IMR-90 (cell line): ENCODE data around the gene C5. TPM values are rescaled to one million over a fixed set of nuclear protein-coding genes. Genes with fewer than 3 reads are reported as not detected.

Experiments
- ATAC-seq: fragments of 200-7000 bp; cut with Tn5 transposase; 2 replicates; pipeline ENCODE4 v1.9.1; 2020; ENCODE audit warnings: low read depth, mild to moderate bottlenecking, moderate library complexity
- BruUV-seq: library from RNA; stranded (reverse); fragments of 400-500 nt; replicated peaks from 2 replicates; lab custom pipeline; 2021; lab: Mats Ljungman, UMichigan
- CTCF ChIA-PET: fragments of 300-600 bp; formaldehyde crosslinking; extraction: SDS; loops from one replicate; lab custom pipeline; 2021; ENCODE audit warnings: antibody characterized with exemption; lab: Yijun Ruan, JAX
- POLR2A ChIA-PET: fragments of 300-600 bp; sonication (Branson Sonifier 250); formaldehyde crosslinking; loops from one replicate; lab custom pipeline; 2022; ENCODE audit warnings: antibody characterized with exemption; ENCODE audit not compliant: unreplicated experiment; lab: Charles Lee
- DNase-seq: peaks from one replicate; pipeline ENCODE4 v3.0.0; 2013
- H2AFZ ChIP-seq: replicated peaks from 2 replicates; pipeline ENCODE3; 2013; ENCODE audit warnings: low read length, mild to moderate bottlenecking; ENCODE audit not compliant: poor library complexity
- H2AK5ac ChIP-seq: 2 replicates; pipeline ENCODE4 v1.6.1; 2013; ENCODE audit warnings: low read depth, low read length, inconsistent platforms
- H2AK9ac ChIP-seq: replicated peaks from 2 replicates; pipeline ENCODE3; 2013; ENCODE audit warnings: mild to moderate bottlenecking, low read depth, low read length, moderate library complexity; ENCODE audit not compliant: poor library complexity
- H2BK120ac ChIP-seq: 2 replicates; pipeline ENCODE4 v1.6.1; 2013; ENCODE audit warnings: low read depth, low read length, inconsistent platforms
- H2BK15ac ChIP-seq: 3 replicates; pipeline ENCODE4 v1.6.1; 2013; ENCODE audit warnings: low read depth, low read length, inconsistent platforms
- H2BK20ac ChIP-seq: 2 replicates; pipeline ENCODE4 v1.6.1; 2013; ENCODE audit warnings: low read depth, mild to moderate bottlenecking, inconsistent platforms, low read length, moderate library complexity
- H2BK5ac ChIP-seq: 2 replicates; pipeline ENCODE4 v1.6.1; 2013; ENCODE audit warnings: mild to moderate bottlenecking, low read depth, low read length, inconsistent platforms; ENCODE audit not compliant: poor library complexity, severe bottlenecking
- H3K14ac ChIP-seq: replicated peaks from 2 replicates; pipeline ENCODE4 v1.6.1; 2013; ENCODE audit warnings: low read depth, low read length, inconsistent platforms
- H3K18ac ChIP-seq: 2 replicates; pipeline ENCODE4 v1.6.1; 2013; ENCODE audit warnings: low read depth, low read length, control low read depth
- H3K23ac ChIP-seq: 2 replicates; pipeline ENCODE4 v1.6.1; 2013; ENCODE audit warnings: low read depth, low read length, inconsistent platforms
- H3K27ac ChIP-seq: 2 replicates; pipeline ENCODE4 v1.5.1; 2013; ENCODE audit warnings: mild to moderate bottlenecking, control low read depth, low read length; ENCODE audit not compliant: insufficient read depth
- H3K27me3 ChIP-seq: 2 replicates; pipeline ENCODE4 v1.6.1; 2013; ENCODE audit warnings: low read length; ENCODE audit not compliant: control insufficient read depth, insufficient read depth
- H3K36me3 ChIP-seq: 2 replicates; pipeline ENCODE4 v1.6.1; 2013; ENCODE audit warnings: low read length, mixed read lengths; ENCODE audit not compliant: control insufficient read depth, insufficient read depth
- H3K4ac ChIP-seq: 2 replicates; pipeline ENCODE4 v1.6.1; 2013; ENCODE audit warnings: low read depth, low read length, inconsistent platforms
- H3K4me1 ChIP-seq: 2 replicates; pipeline ENCODE4 v1.6.1; 2013; ENCODE audit warnings: low read length, mixed read lengths; ENCODE audit not compliant: control insufficient read depth, insufficient read depth
- H3K4me2 ChIP-seq: 2 replicates; pipeline ENCODE4 v1.6.1; 2013; ENCODE audit warnings: low read depth, mild to moderate bottlenecking, control low read depth, low read length, moderate library complexity
- H3K4me3 ChIP-seq: 2 replicates; pipeline ENCODE4 v1.5.1; 2013; ENCODE audit warnings: low read depth, mild to moderate bottlenecking, control low read depth, low read length, moderate library complexity; ENCODE audit not compliant: insufficient read depth
- H3K56ac ChIP-seq: 2 replicates; pipeline ENCODE4 v1.6.1; 2013; ENCODE audit warnings: low read length, inconsistent platforms; ENCODE audit not compliant: insufficient read depth; ENCODE audit errors: extremely low read depth
- H3K79me1 ChIP-seq, 2 experiments: 2 replicates each; pipeline ENCODE4 v1.6.1; 2013; ENCODE audit warnings: low read length in 2 of 2, inconsistent platforms in 1 of 2, low read depth in 1 of 2
- H3K9ac ChIP-seq: 2 replicates; pipeline ENCODE4 v1.6.1; 2013; ENCODE audit warnings: low read depth, low read length, control low read depth
- H3K9me1 ChIP-seq: 2 replicates; pipeline ENCODE4 v1.6.1; 2013; ENCODE audit warnings: low read length, inconsistent platforms; ENCODE audit not compliant: insufficient read depth
- H3K9me3 ChIP-seq: 2 replicates; pipeline ENCODE4 v1.6.1; 2013; ENCODE audit warnings: low read length; ENCODE audit not compliant: control insufficient read depth, insufficient read depth
- H4K20me1 ChIP-seq: 2 replicates; pipeline ENCODE4 v1.6.1; 2013; ENCODE audit warnings: low read length, inconsistent platforms; ENCODE audit not compliant: insufficient read depth
- H4K5ac ChIP-seq: 2 replicates; pipeline ENCODE4 v1.6.1; 2013; ENCODE audit warnings: mild to moderate bottlenecking, low read depth, low read length, control low read depth
- H4K8ac ChIP-seq, 2 experiments: 2 replicates each; pipeline ENCODE4 v1.6.1; 2013; ENCODE audit warnings: low read depth in 2 of 2, low read length in 2 of 2, control low read depth in 1 of 2, inconsistent platforms in 1 of 2
- H4K91ac ChIP-seq: 2 replicates; pipeline ENCODE4 v1.6.1; 2013; ENCODE audit warnings: low read depth, low read length, inconsistent platforms; ENCODE audit not compliant: insufficient read depth
- CTCF ChIP-seq: conservative IDR thresholded peaks from 2 replicates; pipeline ENCODE4 v1.5.1; 2012; ENCODE audit warnings: mild to moderate bottlenecking, low read depth, low read length, improper control_type of control experiment
- MAFK ChIP-seq: IDR thresholded peaks from 2 replicates; pipeline ENCODE4 v1.6.1; 2012; ENCODE audit warnings: low read depth, low read length, improper control_type of control experiment
- NFE2L2 ChIP-seq: fragments of 150-350 bp; IDR thresholded peaks from 2 replicates; pipeline ENCODE4 v1.6.1; 2016; ENCODE audit warnings: low read depth, mild to moderate bottlenecking, low read length
- RAD21 ChIP-seq: IDR thresholded peaks from 2 replicates; pipeline ENCODE4 v1.6.1; 2012; ENCODE audit warnings: low read length, improper control_type of control experiment
- RCOR1 ChIP-seq: IDR thresholded peaks from 2 replicates; pipeline ENCODE4 v1.6.1; 2012; ENCODE audit warnings: mild to moderate bottlenecking, low read length, improper control_type of control experiment; ENCODE audit not compliant: insufficient replicate concordance
- RFX5 ChIP-seq: IDR thresholded peaks from 2 replicates; pipeline ENCODE4 v1.8.0; 2012; ENCODE audit warnings: low read depth, mild to moderate bottlenecking, low read length, moderate library complexity
- SMC3 ChIP-seq: fragments of 150-350 bp; IDR thresholded peaks from 2 replicates; pipeline ENCODE4 v1.6.1; 2016; ENCODE audit warnings: low read depth, mild to moderate bottlenecking, antibody characterized with exemption, low read length, moderate library complexity
- whole genome bisulfite sequencing, 2 experiments: methylation state at CpG; one replicate each; pipeline versions ENCODE4 v1.1.5 to v1.1.7; 2013; ENCODE audit warnings: missing lambda C conversion rate in 2 of 2; ENCODE audit not compliant: insufficient read length in 1 of 2; ENCODE audit errors: extremely low coverage in 2 of 2; 5-methylcytosine and 5-hydroxymethylcytosine counted together
- dilution Hi-C: fragments of 300-500 bp; cut with HindIII; formaldehyde crosslinking; loops from one replicate; pipeline ENCODE4 v1.14.3; 2018; ENCODE audit warnings: low sequenced_read_pairs; ENCODE audit not compliant: unreplicated experiment
- in situ Hi-C: fragments of 300-500 bp; cut with MboI; formaldehyde crosslinking; loops from 3 replicates; pipeline ENCODE4 v1.14.3; 2019; ENCODE audit warnings: low sequenced_read_pairs, inconsistent platforms, mixed read lengths
- intact Hi-C: fragments of 100-400 bp; cut with micrococcal nuclease; formaldehyde crosslinking; loops from 2 replicates; pipeline ENCODE4 v1.10.0; 2022
- polyA plus RNA-seq, 3 experiments: library from polyadenylated mRNA; depleted of rRNA; stranded (reverse); fragments of >200 nt; gene quantifications; 2 replicates each; pipeline ENCODE4 v1.2.3, GENCODE V29; 2012; ENCODE audit warnings: low replicate concordance in 1 of 3
- total RNA-seq: library from RNA; depleted of rRNA; stranded (reverse); fragments of >200 nt; gene quantifications from 2 replicates; pipeline ENCODE4 v1.2.3, GENCODE V29; 2012

The C5 gene
- total and polyA plus RNA-seq, 2 of the 4 experiments (the other 2 are of a cell fraction): 1.5 to 2.3 TPM

GRCh38 chr9:120937596-120937995 lies 112.5 kb downstream of the C5 start:
- no peak overlapping the region for H2AK5ac ChIP-seq
- H3K9ac ChIP-seq: no peak overlapping the region
- ATAC-seq: peak; percentile 57
- H3K4me1 ChIP-seq: peaks cover 41% of the 10 kb centered on the region
- no peak overlapping the region; the same call in 1 of the 2 replicates for H3K23ac ChIP-seq
- peak overlapping the region; percentile 93 for H2BK20ac ChIP-seq
- H2BK5ac ChIP-seq: peak overlapping the region; percentile 88
- no TSS peak for BruUV-seq
- H4K91ac ChIP-seq: peak overlapping the region; percentile 89; the same call in 1 of the 2 replicates
- dilution Hi-C loops (no loop called here), in situ Hi-C loops (loop anchor here (5.0 kb wide), 1 partner anchor 65 kb away; no protein-coding TSS in a partner anchor), intact Hi-C loops (loop anchor here (2.0 to 5.0 kb wide), 4 partner anchors 69 to 320 kb away; no protein-coding TSS in a partner anchor)
- H4K20me1 ChIP-seq: no peaks in the 10 kb centered on the region
- H2AFZ ChIP-seq: peak overlapping the region; percentile 78
- H3K9me3 ChIP-seq: no peaks in the 10 kb centered on the region
- no peak overlapping the region for H3K4me3 ChIP-seq
- H3K56ac ChIP-seq: peak overlapping the region; percentile 86
- H4K5ac ChIP-seq: no peak overlapping the region
- 0 out of 4 replicates have a peak, but pooled peaks cover 0 to 3% of the 10 kb centered on the region in 2 experiments for H3K79me1 ChIP-seq
- H2BK120ac ChIP-seq: peak overlapping the region; percentile 96
- H3K14ac ChIP-seq: no peak overlapping the region
- ChIA-PET CTCF (interaction anchor here (0.5 to 1.3 kb wide), 3 partner anchors 21 to 49 kb away, joined by 4 to 7 read pairs (median 5); no protein-coding TSS in a partner anchor), POLR2A (no interaction called here)
- H2BK15ac ChIP-seq: peak overlapping the region; percentile 73; the same call in 1 of the 3 replicates
- peak overlapping the region; percentile 59 to 77; a peak in 1 of 4 replicates for H4K8ac ChIP-seq
- H3K36me3 ChIP-seq: no peaks in the 10 kb centered on the region
- no peaks in the 10 kb centered on the region for H3K27me3 ChIP-seq
- peak overlapping the region; percentile 99 for H3K27ac ChIP-seq
- peaks cover 16% of the 10 kb centered on the region for H3K9me1 ChIP-seq
- peak overlapping the region; percentile 92 for H3K18ac ChIP-seq
- H2AK9ac ChIP-seq: no peak overlapping the region
- DNase-seq: peak; percentile 87
- H3K4me2 ChIP-seq: peak overlapping the region; percentile 57; the same call in 1 of the 2 replicates
- no peak for TF ChIP-seq NFE2L2
- no peak for TF ChIP-seq RAD21
- no peak for TF ChIP-seq RFX5
- no peak for TF ChIP-seq SMC3
- no peak for TF ChIP-seq MAFK
- peak; percentile 60 for TF ChIP-seq RCOR1
- no peak for TF ChIP-seq CTCF
- H3K4ac ChIP-seq: peak overlapping the region; percentile 94
- 0% methylated on average over 1 of the region's 1 CpG; no CpG with 5 or more reads in 1 of the 2 experiments for WGBS, 2 experiments
